CD4-positive, alpha-beta T cell (primary cell): ENCODE data around the gene MCM8. TPM values are rescaled to one million over a fixed set of nuclear protein-coding genes. Genes with fewer than 3 reads are reported as not detected.

Experiments used
- ATAC-seq: fragments of 200-7000 bp; cut with Tn5 transposase; one replicate; pipeline ENCODE4 v1.10.0; 2022; ENCODE audit warnings: mild to moderate bottlenecking; ENCODE audit not compliant: poor library complexity
- CTCF ChIA-PET: fragments of 350-600 bp; sonication (Branson Sonifier 250); formaldehyde crosslinking; loops from one replicate; lab custom pipeline; 2021; ENCODE audit warnings: antibody characterized with exemption, inconsistent platforms; lab: Charles Lee
- POLR2A ChIA-PET: fragments of 350-600 bp; sonication (Branson Sonifier 250); formaldehyde crosslinking; loops from one replicate; lab custom pipeline; 2021; ENCODE audit warnings: antibody characterized with exemption, inconsistent platforms; lab: Charles Lee
- DNase-seq, 14 experiments: peaks; one replicate each; pipeline ENCODE4 v3.0.0-alpha.2; 2013 to 2020; ENCODE audit warnings: mixed read lengths in 2 of 14
- H3K27ac ChIP-seq, 2 donors: one replicate each; pipeline versions ENCODE4 v1.5.1 to v1.7.0; 2013; ENCODE audit warnings: low read length in 2 of 2, low read depth in 1 of 2, mild to moderate bottlenecking in 1 of 2
- H3K27me3 ChIP-seq, 2 experiments: 1 replicate in 1 of 2; 2 replicates in 1 of 2; pipeline versions ENCODE4 v1.6.1 to v1.7.0; 2013; ENCODE audit warnings: low read length in 2 of 2, control low read depth in 1 of 2, mild to moderate bottlenecking in 1 of 2, moderate library complexity in 1 of 2; ENCODE audit not compliant: insufficient read depth in 2 of 2, control insufficient read depth in 1 of 2
- H3K36me3 ChIP-seq: one replicate; pipeline ENCODE4 v1.6.1; 2013; ENCODE audit warnings: low read length, control low read depth; ENCODE audit not compliant: insufficient read depth
- H3K4me1 ChIP-seq: one replicate; pipeline ENCODE4 v1.6.1; 2013; ENCODE audit warnings: low read length, control low read depth; ENCODE audit not compliant: insufficient read depth
- H3K4me3 ChIP-seq: one replicate; pipeline ENCODE4 v1.5.1; 2013; ENCODE audit warnings: mild to moderate bottlenecking, low read length, moderate library complexity
- H3K9me3 ChIP-seq, 2 experiments: 1 replicate in 1 of 2; 2 replicates in 1 of 2; pipeline versions ENCODE4 v1.6.1 to v1.7.0; 2013; ENCODE audit warnings: low read length in 2 of 2, mild to moderate bottlenecking in 2 of 2, control low read depth in 1 of 2, moderate library complexity in 1 of 2; ENCODE audit not compliant: control insufficient read depth in 1 of 2, insufficient read depth in 1 of 2
- H3K27ac Mint-ChIP-seq: one replicate; pipeline ENCODE4 v1.8.0; 2020; ENCODE audit warnings: mixed read lengths
- H3K27me3 Mint-ChIP-seq: one replicate; pipeline ENCODE4 v1.8.0; 2021; ENCODE audit warnings: mixed read lengths
- H3K36me3 Mint-ChIP-seq: one replicate; pipeline ENCODE4 v1.8.0; 2021; ENCODE audit warnings: low read depth, mixed read lengths
- H3K4me1 Mint-ChIP-seq: one replicate; pipeline ENCODE4 v1.8.0; 2021; ENCODE audit warnings: low read depth, mixed read lengths
- H3K4me3 Mint-ChIP-seq: one replicate; pipeline ENCODE4 v1.8.0; 2020; ENCODE audit warnings: mild to moderate bottlenecking, mixed read lengths
- H3K9me3 Mint-ChIP-seq: one replicate; pipeline ENCODE4 v1.8.0; 2020; ENCODE audit warnings: mixed read lengths
- intact Hi-C, 2 experiments: fragments of 100-400 bp; cut with DNase I in 1 of 2; cut with micrococcal nuclease in 1 of 2; formaldehyde crosslinking; loops; one replicate each; pipeline versions ENCODE4 v1.15.1 to v1.9.0; 2023 to 2025; cut with DNase I, micrococcal nuclease
- total RNA-seq, 174 experiments: library from RNA in 2 of 174; stranded (reverse) in 2 of 174; gene quantifications; one replicate each; pipeline ENCODE4 v1.2.3 and lab custom pipeline; 2021 to 2026
- TF ChIP-seq, protein P1 (sequence below): fragments of 200-600 bp; IDR thresholded peaks from one replicate; pipeline ENCODE4 v1.8.0; 2022; ENCODE audit warnings: antibody characterized with exemption, mild to moderate bottlenecking

MCM8 gene
- total RNA-seq, 2 experiments from 2014 or later: 1.4 to 1.7 TPM

DNA sequence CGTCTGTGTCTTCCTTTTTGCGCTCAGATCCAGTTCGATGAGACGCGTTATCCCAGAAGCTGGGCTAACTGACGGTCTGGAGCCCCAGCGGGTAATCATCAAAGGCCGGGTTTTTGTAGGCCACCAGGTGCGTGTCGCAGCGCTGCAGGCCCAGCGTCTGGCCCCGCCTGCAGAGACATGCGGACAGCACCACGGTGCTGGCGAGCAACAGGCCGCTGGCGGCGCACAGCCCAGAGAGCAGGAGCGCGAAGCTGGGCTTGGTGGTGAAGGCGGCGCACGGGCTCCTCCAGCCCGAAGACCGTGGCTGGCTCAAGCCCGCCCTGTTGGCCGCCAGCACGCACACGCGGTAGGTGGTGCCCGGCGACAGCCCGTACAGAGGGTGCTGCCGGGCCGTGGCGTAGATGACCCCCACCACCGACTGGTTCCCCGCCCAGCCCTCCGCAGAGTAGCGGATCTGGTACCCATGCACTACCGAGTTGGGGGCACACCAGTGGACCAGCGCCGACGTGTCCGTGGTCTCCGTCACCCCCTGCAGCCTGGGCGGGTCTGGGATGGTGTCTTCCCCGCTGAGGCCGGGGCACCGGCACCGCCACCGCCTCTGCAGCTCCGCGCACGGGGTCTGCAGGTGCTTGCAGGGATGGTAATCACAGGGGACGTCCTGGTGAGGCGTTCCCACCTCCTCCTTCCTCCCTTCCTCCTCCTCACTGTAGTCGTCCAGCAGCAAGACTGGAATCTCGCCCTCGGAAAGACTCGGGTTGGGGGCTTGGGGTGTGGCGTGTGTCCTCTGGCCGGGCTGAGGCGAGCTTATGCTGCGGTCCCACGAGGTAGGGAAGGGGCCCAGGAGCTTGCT, 90.7 kb downstream of the MCM8 start:
- Mint-ChIP-seq H3K9me3 (no peaks in the 10 kb centered on the region), H3K36me3 (peaks cover 61% of the 10 kb centered on the region), H3K27ac (no peak overlapping the region), H3K4me1 (no peaks in the 10 kb centered on the region), H3K27me3 (no peaks in the 10 kb centered on the region), H3K4me3 (no peak overlapping the region)
- intact Hi-C loops: no loop called here
- no peak overlapping the region for H3K27ac ChIP-seq
- H3K9me3 ChIP-seq: peaks cover 0 to 7% of the 10 kb centered on the region in 2 experiments
- H3K27me3 ChIP-seq: no peaks in the 10 kb centered on the region
- H3K4me3 ChIP-seq: no peak overlapping the region
- TF ChIP-seq, protein P1, sequence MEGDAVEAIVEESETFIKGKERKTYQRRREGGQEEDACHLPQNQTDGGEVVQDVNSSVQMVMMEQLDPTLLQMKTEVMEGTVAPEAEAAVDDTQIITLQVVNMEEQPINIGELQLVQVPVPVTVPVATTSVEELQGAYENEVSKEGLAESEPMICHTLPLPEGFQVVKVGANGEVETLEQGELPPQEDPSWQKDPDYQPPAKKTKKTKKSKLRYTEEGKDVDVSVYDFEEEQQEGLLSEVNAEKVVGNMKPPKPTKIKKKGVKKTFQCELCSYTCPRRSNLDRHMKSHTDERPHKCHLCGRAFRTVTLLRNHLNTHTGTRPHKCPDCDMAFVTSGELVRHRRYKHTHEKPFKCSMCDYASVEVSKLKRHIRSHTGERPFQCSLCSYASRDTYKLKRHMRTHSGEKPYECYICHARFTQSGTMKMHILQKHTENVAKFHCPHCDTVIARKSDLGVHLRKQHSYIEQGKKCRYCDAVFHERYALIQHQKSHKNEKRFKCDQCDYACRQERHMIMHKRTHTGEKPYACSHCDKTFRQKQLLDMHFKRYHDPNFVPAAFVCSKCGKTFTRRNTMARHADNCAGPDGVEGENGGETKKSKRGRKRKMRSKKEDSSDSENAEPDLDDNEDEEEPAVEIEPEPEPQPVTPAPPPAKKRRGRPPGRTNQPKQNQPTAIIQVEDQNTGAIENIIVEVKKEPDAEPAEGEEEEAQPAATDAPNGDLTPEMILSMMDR: no peak
- DNase-seq (peak in 1 of 14 experiments; percentile 12), ATAC-seq (no peak)
- POLR2A ChIA-PET: no interaction called here
- H3K4me1 ChIP-seq: no peaks in the 10 kb centered on the region
- CTCF ChIA-PET: no interaction called here
- H3K36me3 ChIP-seq: peaks cover 45% of the 10 kb centered on the region

DNA sequence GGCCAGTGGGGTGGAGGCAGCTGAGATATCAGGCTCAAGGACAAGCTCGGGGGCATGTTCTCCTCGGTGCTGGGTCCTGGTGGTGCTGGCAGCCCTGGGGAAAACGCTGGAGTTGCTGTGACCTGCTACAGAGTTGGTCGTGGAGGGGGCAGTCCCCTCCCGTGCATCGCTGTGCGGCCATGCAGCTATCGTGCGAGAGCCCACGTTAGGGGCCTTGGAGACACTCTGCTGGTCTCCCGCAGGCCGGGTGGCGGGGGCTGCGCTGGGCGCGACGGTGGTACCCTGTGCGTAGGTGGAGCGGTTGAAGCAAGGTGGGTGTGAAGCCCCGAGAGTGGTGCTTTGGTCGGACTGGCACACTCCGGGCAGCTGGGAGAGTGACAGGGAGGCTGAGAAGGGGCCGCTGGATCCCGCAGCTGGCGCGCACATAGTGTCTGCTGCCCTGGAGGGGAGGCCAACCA, 91.4 kb downstream of the MCM8 start:
- Histone ChIP-seq H3K4me1 (no peaks in the 10 kb centered on the region), H3K27me3 (no peaks in the 10 kb centered on the region), H3K9me3 (peaks cover 0 to 7% of the 10 kb centered on the region in 2 experiments), H3K36me3 (peaks cover 39% of the 10 kb centered on the region), H3K4me3 (no peak overlapping the region), H3K27ac (no peak overlapping the region)
- POLR2A ChIA-PET: no interaction called here
- peaks cover 54% of the 10 kb centered on the region for H3K36me3 Mint-ChIP-seq
- H3K27ac Mint-ChIP-seq: no peak overlapping the region
- CTCF ChIA-PET: no interaction called here
- ATAC-seq (no peak), DNase-seq (no peak)
- H3K4me3 Mint-ChIP-seq: no peak overlapping the region
- no peaks in the 10 kb centered on the region for H3K9me3 Mint-ChIP-seq
- no peaks in the 10 kb centered on the region for H3K4me1 Mint-ChIP-seq
- intact Hi-C loops: no loop called here
- no peaks in the 10 kb centered on the region for H3K27me3 Mint-ChIP-seq
- TF ChIP-seq, protein P1: no peak

DNA sequence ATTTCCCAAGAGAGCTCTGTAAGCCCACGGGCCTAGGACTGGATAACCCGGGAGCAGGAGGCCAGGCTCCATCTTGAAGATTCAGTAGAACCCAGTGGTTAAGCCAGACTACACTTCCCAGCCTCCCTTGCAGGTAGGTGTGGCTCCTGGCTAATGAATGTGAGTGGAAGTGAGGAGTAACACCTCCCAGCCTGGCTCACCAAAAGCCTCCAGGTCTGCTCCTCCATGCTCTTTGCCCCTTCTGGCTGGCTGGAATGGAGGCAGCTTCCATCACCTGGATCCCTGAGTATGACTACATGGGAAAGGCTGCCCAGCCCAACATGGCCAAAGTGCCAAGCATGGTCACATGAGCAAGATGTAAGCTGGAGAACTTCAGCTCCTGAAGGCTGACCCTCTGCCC, 93.7 kb downstream of the MCM8 start:
- Histone ChIP-seq H3K4me3 (no peak overlapping the region), H3K27me3 (no peaks in the 10 kb centered on the region), H3K9me3 (peaks cover 0 to 7% of the 10 kb centered on the region in 2 experiments), H3K27ac (no peak overlapping the region), H3K4me1 (no peaks in the 10 kb centered on the region), H3K36me3 (peaks cover 19% of the 10 kb centered on the region)
- Mint-ChIP-seq H3K4me3 (no peak overlapping the region), H3K27ac (no peak overlapping the region), H3K9me3 (no peaks in the 10 kb centered on the region), H3K27me3 (no peaks in the 10 kb centered on the region), H3K36me3 (peaks cover 32% of the 10 kb centered on the region), H3K4me1 (no peaks in the 10 kb centered on the region)
- POLR2A ChIA-PET: no interaction called here
- TF ChIP-seq, protein P1: no peak
- DNase-seq: no peak
- intact Hi-C loops: no loop called here
- CTCF ChIA-PET: no interaction called here
- no peak for ATAC-seq
